Gastrocnemius medialis (tissue), 4 donors: ENCODE results near the gene PKMYT1. TPM values are rescaled to one million over a fixed set of nuclear protein-coding genes. Genes with fewer than 3 reads are reported as not detected.

Experiments used
- ATAC-seq, 2 donors: fragments of 150-250 bp; one replicate each; pipeline ENCODE4 v1.9.1; 2016
- DNase-seq, 2 donors: peaks; one replicate each; pipeline ENCODE4 v3.0.0-alpha.2; 2019
- H3K27ac ChIP-seq, 4 donors: fragments of 200-600 bp; sonication (generic); 1 replicate in 1 of 4; 2 replicates in 3 of 4; pipeline ENCODE4 v1.5.1; 2016 to 2018; ENCODE audit warnings: mild to moderate bottlenecking in 2 of 4, moderate library complexity in 1 of 4
- H3K27me3 ChIP-seq, 3 donors: fragments of 200-600 bp; sonication (generic) in 2 of 3; 1 replicate in 1 of 3; 2 replicates in 2 of 3; pipeline versions ENCODE4 v1.5.1 to v1.6.0; 2016 to 2019; ENCODE audit warnings: mild to moderate bottlenecking in 1 of 3, moderate library complexity in 1 of 3
- H3K36me3 ChIP-seq, 2 donors: fragments of 200-600 bp; sonication (generic) in 1 of 2; one replicate each; pipeline ENCODE4 v1.5.1; 2017 to 2018
- H3K4me1 ChIP-seq, 2 donors: fragments of 200-600 bp; sonication (generic) in 1 of 2; one replicate each; pipeline ENCODE4 v1.5.1; 2016 to 2017; ENCODE audit warnings: mild to moderate bottlenecking in 2 of 2
- H3K4me3 ChIP-seq, 4 donors: fragments of 200-600 bp; sonication (generic) in 3 of 4; 1 replicate in 1 of 4; 2 replicates in 3 of 4; pipeline ENCODE4 v1.5.1; 2016 to 2019; ENCODE audit warnings: mild to moderate bottlenecking in 2 of 4
- H3K9me3 ChIP-seq, 3 donors: fragments of 200-600 bp; sonication (generic) in 2 of 3; 1 replicate in 1 of 3; 2 replicates in 2 of 3; pipeline ENCODE4 v1.5.1; 2016 to 2019
- CTCF ChIP-seq, 5 experiments: fragments of 450-650 bp in 3 of 5; fragments of 200-600 bp in 2 of 5; sonication (generic) in 2 of 5; IDR thresholded peaks in 4 of 5; conservative IDR thresholded peaks in 1 of 5; 1 replicate in 4 of 5; 2 replicates in 1 of 5; pipeline ENCODE4 v1.5.1; 2016 to 2019; ENCODE audit warnings: antibody characterized with exemption in 5 of 5, mild to moderate bottlenecking in 3 of 5, moderate library complexity in 3 of 5
- POLR2A ChIP-seq, 2 donors: fragments of 450-650 bp; IDR thresholded peaks; one replicate each; pipeline ENCODE4 v1.6.1; 2017; ENCODE audit warnings: antibody characterized with exemption in 2 of 2, mild to moderate bottlenecking in 2 of 2, moderate library complexity in 2 of 2
- in situ Hi-C, 4 donors: fragments of 200-750 bp; cut with MboI; loops; one replicate each; pipeline versions ENCODE4 v1.15.0 to v1.8.0; 2017; ENCODE audit warnings: low sequenced_read_pairs in 4 of 4
- intact Hi-C: fragments of 100-400 bp; cut with DNase I; formaldehyde crosslinking; loops from one replicate; pipeline ENCODE4 v1.15.1; 2023; ENCODE audit warnings: low total_unique reads
- total RNA-seq, 4 donors: library from RNA; depleted of rRNA; stranded (reverse); fragments of >200 nt; gene quantifications; one replicate each; pipeline versions ENCODE4 v1.1.0 to v1.2.3, GENCODE V29; 2016

The PKMYT1 gene
- total RNA-seq, 4 donors from 2014 or later, result 1.4 to 2.4 TPM; not detected in 2

- H3K4me3 ChIP-seq, result no peak overlapping the region
- H3K27me3 ChIP-seq, result peaks cover 26 to 33% (median 32%) of the 10 kb centered on the region in 3 donors
- intact Hi-C loops, result no loop called here
- DNase-seq, result no peak
- H3K4me1 ChIP-seq, result no peaks in the 10 kb centered on the region
- TF ChIP-seq CTCF (IDR thresholded peaks at IDR 0.05 in 4 of 5, conservative IDR thresholded peaks at IDR 0.05 in 1 of 5) (no peak), POLR2A (IDR thresholded peaks at IDR 0.05) (no peak)
- H3K27ac ChIP-seq, result no peak overlapping the region
- H3K9me3 ChIP-seq, result no peaks in the 10 kb centered on the region
- in situ Hi-C loops, result no loop called here
- no peak for ATAC-seq
- H3K36me3 ChIP-seq, result peaks cover 0 to 12% of the 10 kb centered on the region in 2 donors
Observed at GRCh38 chr16:3010510-3010909, 30.3 kb upstream of the PKMYT1 start.

GRCh38 chr16:3009568-3010390 lies 29.5 kb upstream of the PKMYT1 start:
- H3K9me3 ChIP-seq, result no peaks in the 10 kb centered on the region
- no peak overlapping the region for H3K4me3 ChIP-seq
- no peak for TF ChIP-seq CTCF (IDR thresholded peaks at IDR 0.05 in 4 of 5, conservative IDR thresholded peaks at IDR 0.05 in 1 of 5)
- TF ChIP-seq POLR2A (IDR thresholded peaks at IDR 0.05), result no peak
- H3K27me3 ChIP-seq, result peaks cover 26 to 33% (median 32%) of the 10 kb centered on the region in 3 donors
- intact Hi-C loops (no loop called here), in situ Hi-C loops (no loop called here)
- no peak overlapping the region for H3K27ac ChIP-seq
- DNase-seq (no peak), ATAC-seq (no peak)
- H3K4me1 ChIP-seq, result peaks cover 4 to 5% of the 10 kb centered on the region in 2 donors
- peaks cover 0 to 12% of the 10 kb centered on the region in 2 donors for H3K36me3 ChIP-seq

GRCh38 chr16:3008690-3009037 lies 28.4 kb upstream of the PKMYT1 start:
- no peak overlapping the region for H3K4me3 ChIP-seq
- in situ Hi-C loops (no loop called here), intact Hi-C loops (no loop called here)
- H3K36me3 ChIP-seq, result peaks cover 0 to 12% of the 10 kb centered on the region in 2 donors
- no peak overlapping the region for H3K27ac ChIP-seq
- ATAC-seq, result no peak
- peaks cover 22 to 24% (median 24%) of the 10 kb centered on the region in 3 donors for H3K27me3 ChIP-seq
- peaks cover 4 to 6% of the 10 kb centered on the region in 2 donors for H3K4me1 ChIP-seq
- no peaks in the 10 kb centered on the region for H3K9me3 ChIP-seq
- DNase-seq, result no peak
- TF ChIP-seq POLR2A (IDR thresholded peaks at IDR 0.05), result no peak
- TF ChIP-seq CTCF (IDR thresholded peaks at IDR 0.05 in 4 of 5, conservative IDR thresholded peaks at IDR 0.05 in 1 of 5), result no peak

- Histone ChIP-seq H3K36me3 (peaks cover 0 to 12% of the 10 kb centered on the region in 2 donors), H3K9me3 (no peaks in the 10 kb centered on the region), H3K4me1 (peaks cover 4 to 6% of the 10 kb centered on the region in 2 donors), H3K4me3 (no peak overlapping the region), H3K27ac (no peak overlapping the region), H3K27me3 (peaks cover 18 to 20% (median 19%) of the 10 kb centered on the region in 3 donors)
- ATAC-seq (no peak), DNase-seq (no peak)
- TF ChIP-seq CTCF (IDR thresholded peaks at IDR 0.05 in 4 of 5, conservative IDR thresholded peaks at IDR 0.05 in 1 of 5) (no peak), POLR2A (IDR thresholded peaks at IDR 0.05) (no peak)
- in situ Hi-C loops, result no loop called here
- intact Hi-C loops, result no loop called here
Observed at GRCh38 chr16:3007957-3008689, 27.9 kb upstream of the PKMYT1 start.
